ENCODE measurements around the gene BMPR1B. TPM values are rescaled to one million over a fixed set of nuclear protein-coding genes. Genes with fewer than 3 reads are reported as not detected.

The BMPR1B gene
- total RNA-seq, 2 donors from 2014 or later = 12.9 to 19.5 TPM

GRCh38 chr4:94841864-94842221 lies 84.1 kb downstream of the BMPR1B start:
- no peak for DNase-seq (ENCODE audit: low spot score)
- TF ChIP-seq, protein P1, sequence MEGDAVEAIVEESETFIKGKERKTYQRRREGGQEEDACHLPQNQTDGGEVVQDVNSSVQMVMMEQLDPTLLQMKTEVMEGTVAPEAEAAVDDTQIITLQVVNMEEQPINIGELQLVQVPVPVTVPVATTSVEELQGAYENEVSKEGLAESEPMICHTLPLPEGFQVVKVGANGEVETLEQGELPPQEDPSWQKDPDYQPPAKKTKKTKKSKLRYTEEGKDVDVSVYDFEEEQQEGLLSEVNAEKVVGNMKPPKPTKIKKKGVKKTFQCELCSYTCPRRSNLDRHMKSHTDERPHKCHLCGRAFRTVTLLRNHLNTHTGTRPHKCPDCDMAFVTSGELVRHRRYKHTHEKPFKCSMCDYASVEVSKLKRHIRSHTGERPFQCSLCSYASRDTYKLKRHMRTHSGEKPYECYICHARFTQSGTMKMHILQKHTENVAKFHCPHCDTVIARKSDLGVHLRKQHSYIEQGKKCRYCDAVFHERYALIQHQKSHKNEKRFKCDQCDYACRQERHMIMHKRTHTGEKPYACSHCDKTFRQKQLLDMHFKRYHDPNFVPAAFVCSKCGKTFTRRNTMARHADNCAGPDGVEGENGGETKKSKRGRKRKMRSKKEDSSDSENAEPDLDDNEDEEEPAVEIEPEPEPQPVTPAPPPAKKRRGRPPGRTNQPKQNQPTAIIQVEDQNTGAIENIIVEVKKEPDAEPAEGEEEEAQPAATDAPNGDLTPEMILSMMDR (IDR thresholded peaks at IDR 0.05) = no peak
- H3K4me3 ChIP-seq = no peak overlapping the region
- H3K4me1 ChIP-seq (ENCODE audit: control insufficient read depth in 1 of 2, low read depth in 2 of 2) = no peaks in the 10 kb centered on the region
- H3K27me3 ChIP-seq (replicated peaks; ENCODE audit: insufficient read depth) = no peaks in the 10 kb centered on the region
- no peak overlapping the region for H3K27ac ChIP-seq
- H3K36me3 ChIP-seq = no peaks in the 10 kb centered on the region
- no peak for ATAC-seq (ENCODE audit: insufficient number of reproducible peaks, low FRiP score, low read depth)
- no peaks in the 10 kb centered on the region for H3K9me3 ChIP-seq

DNA sequence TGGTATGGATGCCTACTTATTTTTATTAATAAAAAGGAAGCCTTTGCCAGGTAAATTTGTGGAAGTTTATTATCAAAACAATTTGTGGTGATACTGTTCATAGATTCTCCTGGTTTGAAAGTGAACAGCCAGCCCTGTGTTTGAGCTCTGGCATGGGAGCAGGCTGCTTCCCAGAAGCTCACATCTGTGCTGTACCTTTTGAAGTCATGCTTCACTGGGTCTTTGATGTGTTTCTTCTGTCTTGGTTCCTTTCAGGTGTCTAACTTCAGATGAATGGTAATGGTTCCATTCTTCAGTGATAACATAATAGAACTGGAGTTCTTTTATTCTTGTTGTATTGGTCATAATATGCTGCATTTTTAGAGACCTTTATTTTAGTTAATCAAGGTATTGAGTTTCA lies 85.5 kb downstream of the BMPR1B start:
- Histone ChIP-seq H3K36me3 (no peaks in the 10 kb centered on the region), H3K27me3 (replicated peaks; ENCODE audit: insufficient read depth) (no peaks in the 10 kb centered on the region), H3K9me3 (no peaks in the 10 kb centered on the region), H3K27ac (no peak overlapping the region), H3K4me1 (ENCODE audit: control insufficient read depth in 1 of 2, low read depth in 2 of 2) (no peaks in the 10 kb centered on the region), H3K4me3 (no peak overlapping the region)
- no peak for DNase-seq (ENCODE audit: low spot score)
- TF ChIP-seq, protein P1 (IDR thresholded peaks at IDR 0.05) = no peak
- ATAC-seq (ENCODE audit: insufficient number of reproducible peaks, low FRiP score, low read depth) = no peak

GRCh38 chr4:94848326-94848725 lies 90.6 kb downstream of the BMPR1B start:
- ATAC-seq (ENCODE audit: insufficient number of reproducible peaks, low FRiP score, low read depth) (no peak), DNase-seq (ENCODE audit: low spot score) (no peak)
- H3K36me3 ChIP-seq = no peaks in the 10 kb centered on the region
- H3K27ac ChIP-seq = no peak overlapping the region
- no peaks in the 10 kb centered on the region for H3K27me3 ChIP-seq (replicated peaks; ENCODE audit: insufficient read depth)
- no peaks in the 10 kb centered on the region for H3K4me1 ChIP-seq (ENCODE audit: control insufficient read depth in 1 of 2, low read depth in 2 of 2)
- no peak overlapping the region for H3K4me3 ChIP-seq
- TF ChIP-seq, protein P1 (IDR thresholded peaks at IDR 0.05) = no peak
- no peaks in the 10 kb centered on the region for H3K9me3 ChIP-seq

DNA sequence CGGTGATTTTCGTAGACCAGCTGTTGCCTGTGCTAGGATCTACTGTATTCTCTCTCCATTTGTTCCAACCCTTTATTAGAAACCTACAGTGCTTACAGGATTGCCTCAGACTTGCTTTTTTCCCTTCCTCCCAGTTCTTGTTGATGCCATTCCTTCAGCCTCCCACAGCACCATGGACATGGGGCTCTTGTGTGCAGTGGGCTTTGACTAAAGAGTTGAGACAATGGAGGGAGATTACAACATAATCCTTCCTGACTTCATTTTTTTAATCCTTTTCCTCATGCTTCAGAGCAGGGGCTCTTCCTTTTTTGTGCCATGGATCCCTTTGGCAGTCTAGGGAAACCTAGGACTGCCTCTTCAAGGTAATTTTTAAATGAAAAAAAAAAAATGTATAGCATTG lies 92.1 kb downstream of the BMPR1B start:
- no peak overlapping the region for H3K4me3 ChIP-seq
- no peak overlapping the region for H3K27ac ChIP-seq
- H3K27me3 ChIP-seq (replicated peaks; ENCODE audit: insufficient read depth) = no peaks in the 10 kb centered on the region
- H3K36me3 ChIP-seq = no peaks in the 10 kb centered on the region
- ATAC-seq (ENCODE audit: insufficient number of reproducible peaks, low FRiP score, low read depth) (no peak), DNase-seq (ENCODE audit: low spot score) (no peak)
- TF ChIP-seq, protein P1 (IDR thresholded peaks at IDR 0.05) = no peak
- H3K4me1 ChIP-seq (ENCODE audit: control insufficient read depth in 1 of 2, low read depth in 2 of 2) = no peaks in the 10 kb centered on the region
- no peaks in the 10 kb centered on the region for H3K9me3 ChIP-seq

DNA sequence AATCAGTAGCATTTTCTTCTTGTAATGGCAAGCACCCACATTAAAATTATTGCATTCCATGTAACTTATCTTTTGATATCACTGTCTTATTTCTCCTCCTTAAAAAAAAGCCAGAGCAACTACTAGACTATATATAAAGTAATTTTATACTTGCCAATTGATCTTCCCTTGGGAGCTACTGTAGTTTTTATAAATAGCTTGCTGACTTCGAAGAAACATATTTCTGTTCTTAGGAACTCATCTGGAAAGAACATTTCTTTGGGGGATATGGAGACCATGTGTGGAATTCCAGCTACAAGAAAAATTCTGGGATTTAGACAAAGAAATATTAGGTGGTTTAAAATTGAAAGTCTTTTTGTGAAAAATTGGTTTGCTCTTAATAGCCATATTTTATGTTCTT lies 94.9 kb downstream of the BMPR1B start:
- Histone ChIP-seq H3K27ac (no peak overlapping the region), H3K4me1 (ENCODE audit: control insufficient read depth in 1 of 2, low read depth in 2 of 2) (no peaks in the 10 kb centered on the region)

More for the DNA sequence above, 94.9 kb downstream of the BMPR1B start:
- TF ChIP-seq, protein P1 (IDR thresholded peaks at IDR 0.05) = no peak
- Histone ChIP-seq H3K27me3 (replicated peaks; ENCODE audit: insufficient read depth) (no peaks in the 10 kb centered on the region), H3K9me3 (no peaks in the 10 kb centered on the region), H3K4me3 (no peak overlapping the region), H3K36me3 (no peaks in the 10 kb centered on the region)
- ATAC-seq (ENCODE audit: insufficient number of reproducible peaks, low FRiP score, low read depth) = no peak
- DNase-seq (ENCODE audit: low spot score) = no peak
